ENCODE measurements around the gene SLC38A8.

The SLC38A8 gene

GRCh38 chr16:83967091-83967490 is 75.5 kb downstream of the SLC38A8 start:
- no peak for DNase-seq (ENCODE audit: extremely low spot score)
- TF ChIP-seq ARNT (IDR thresholded peaks at IDR 0.05) (no peak), HDGF (IDR thresholded peaks at IDR 0.05; ENCODE audit: borderline replicate concordance) (no peak), CTBP1 (IDR thresholded peaks at IDR 0.05; ENCODE audit: borderline replicate concordance) (no peak), ELF4 (IDR thresholded peaks at IDR 0.05) (no peak), SUZ12 (IDR thresholded peaks at IDR 0.05) (no peak), FOXA1 (IDR thresholded peaks at IDR 0.05) (no peak), BHLHE40 (IDR thresholded peaks at IDR 0.05; ENCODE audit: borderline replicate concordance) (no peak), FOXM1 (IDR thresholded peaks at IDR 0.05; ENCODE audit: borderline replicate concordance) (no peak), ZNF384 (IDR thresholded peaks at IDR 0.05) (no peak), PKNOX1 (IDR thresholded peaks at IDR 0.05) (no peak), LEF1 (IDR thresholded peaks at IDR 0.05; ENCODE audit: borderline replicate concordance) (no peak), NFRKB (IDR thresholded peaks at IDR 0.05) (no peak), TARDBP (IDR thresholded peaks at IDR 0.05) (no peak), FOXK2 (IDR thresholded peaks at IDR 0.05) (no peak), SP1 (IDR thresholded peaks at IDR 0.05) (no peak), L3MBTL2 (conservative IDR thresholded peaks at IDR 0.05) (no peak)
- CTCF ChIA-PET, result interaction anchor here (2.5 kb wide), 1 partner anchor 99 kb away, joined by 12 read pairs; no protein-coding TSS in a partner anchor
- POLR2A ChIA-PET, result no interaction called here

- ChIA-PET POLR2A (no interaction called here), CTCF (interaction anchor here (2.5 kb wide), 1 partner anchor 99 kb away, joined by 12 read pairs; no protein-coding TSS in a partner anchor)
- TF ChIP-seq TARDBP (IDR thresholded peaks at IDR 0.05) (no peak), PKNOX1 (IDR thresholded peaks at IDR 0.05) (no peak), FOXK2 (IDR thresholded peaks at IDR 0.05) (no peak), NFRKB (IDR thresholded peaks at IDR 0.05) (no peak), ZNF384 (IDR thresholded peaks at IDR 0.05) (no peak), FOXM1 (IDR thresholded peaks at IDR 0.05; ENCODE audit: borderline replicate concordance) (no peak), ARNT (IDR thresholded peaks at IDR 0.05) (no peak), LEF1 (IDR thresholded peaks at IDR 0.05; ENCODE audit: borderline replicate concordance) (no peak), L3MBTL2 (conservative IDR thresholded peaks at IDR 0.05) (no peak), SP1 (IDR thresholded peaks at IDR 0.05) (no peak), HDGF (IDR thresholded peaks at IDR 0.05; ENCODE audit: borderline replicate concordance) (no peak), SUZ12 (IDR thresholded peaks at IDR 0.05) (no peak), BHLHE40 (IDR thresholded peaks at IDR 0.05; ENCODE audit: borderline replicate concordance) (no peak), CTBP1 (IDR thresholded peaks at IDR 0.05; ENCODE audit: borderline replicate concordance) (no peak), ELF4 (IDR thresholded peaks at IDR 0.05) (no peak), FOXA1 (IDR thresholded peaks at IDR 0.05) (no peak)
- no peak for DNase-seq (ENCODE audit: extremely low spot score)
These were observed 76.4 kb downstream of the SLC38A8 start for GRCh38 chr16:83966153-83966696.

GRCh38 chr16:83965444-83966152 is 77.0 kb downstream of the SLC38A8 start:
- POLR2A ChIA-PET, result no interaction called here
- TF ChIP-seq CTBP1 (IDR thresholded peaks at IDR 0.05; ENCODE audit: borderline replicate concordance), result no peak
- no peak for TF ChIP-seq ELF4 (IDR thresholded peaks at IDR 0.05)
- TF ChIP-seq FOXM1 (IDR thresholded peaks at IDR 0.05; ENCODE audit: borderline replicate concordance), result no peak
- no peak for TF ChIP-seq SP1 (IDR thresholded peaks at IDR 0.05)
- TF ChIP-seq ARNT (IDR thresholded peaks at IDR 0.05), result no peak
- TF ChIP-seq NFRKB (IDR thresholded peaks at IDR 0.05), result no peak
- TF ChIP-seq TARDBP (IDR thresholded peaks at IDR 0.05), result no peak
- TF ChIP-seq BHLHE40 (IDR thresholded peaks at IDR 0.05; ENCODE audit: borderline replicate concordance), result no peak
- no peak for TF ChIP-seq L3MBTL2 (conservative IDR thresholded peaks at IDR 0.05)
- no peak for TF ChIP-seq HDGF (IDR thresholded peaks at IDR 0.05; ENCODE audit: borderline replicate concordance)
- no peak for TF ChIP-seq PKNOX1 (IDR thresholded peaks at IDR 0.05)
- CTCF ChIA-PET, result interaction anchor here (2.5 kb wide), 1 partner anchor 100 kb away, joined by 12 read pairs; no protein-coding TSS in a partner anchor
- no peak for DNase-seq (ENCODE audit: extremely low spot score)

GRCh38 chr16:83964684-83965443 is 77.7 kb downstream of the SLC38A8 start:
- no peak for DNase-seq (ENCODE audit: extremely low spot score)
- TF ChIP-seq LEF1 (IDR thresholded peaks at IDR 0.05; ENCODE audit: borderline replicate concordance) (no peak), PKNOX1 (IDR thresholded peaks at IDR 0.05) (no peak), ARNT (IDR thresholded peaks at IDR 0.05) (no peak), FOXA1 (IDR thresholded peaks at IDR 0.05) (no peak), ELF4 (IDR thresholded peaks at IDR 0.05) (no peak)
- ChIA-PET POLR2A (no interaction called here), CTCF (interaction anchor here (0.6 to 2.5 kb wide), 4 partner anchors 11 to 101 kb away, joined by 3 to 12 read pairs (median 6); no protein-coding TSS in a partner anchor)
